ENCODE data around the gene LENEP. TPM values are rescaled to one million over a fixed set of nuclear protein-coding genes. Genes with fewer than 3 reads are reported as not detected.
A peak's percentile ranks its signal among the peaks of the same experiment; 100 is the strongest.

The LENEP gene
- total RNA-seq, 1 donor: not detected

DNA sequence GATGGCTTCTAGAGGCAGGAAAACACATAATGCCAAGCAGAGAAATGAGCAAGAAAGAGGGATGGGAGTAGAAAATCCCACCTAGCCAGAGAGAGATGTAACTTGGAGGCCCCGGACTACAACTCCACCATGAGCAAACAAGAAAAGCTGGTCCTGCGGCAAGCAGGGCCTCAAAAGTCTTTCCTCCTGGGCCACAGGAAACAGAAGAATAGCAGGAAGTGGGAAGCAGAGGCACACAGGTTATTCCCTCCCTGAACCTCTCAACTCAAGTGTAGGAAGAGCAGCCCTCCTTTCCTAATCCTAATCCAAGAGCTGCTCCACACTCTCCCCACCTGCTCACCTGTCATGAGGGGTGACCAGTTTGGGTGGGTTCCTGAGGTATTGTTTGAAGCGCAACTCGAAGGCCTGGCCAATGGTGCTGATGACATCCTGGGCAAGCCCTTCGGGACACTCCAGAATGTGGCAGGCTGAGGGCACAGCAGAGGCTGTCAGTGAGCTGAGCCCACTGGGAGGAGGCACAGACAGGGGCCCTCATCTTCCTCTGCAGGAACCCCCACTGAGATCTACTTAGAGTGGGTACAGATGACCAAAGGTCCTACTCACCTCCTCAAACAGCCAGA is 25.9 kb upstream of the LENEP start:
- Histone ChIP-seq H3K4me1 (ENCODE audit: insufficient read depth, low read length) (peaks cover 48% of the 10 kb centered on the region), H3K27ac (ENCODE audit: low read depth, low read length) (peak overlapping the region; percentile 37), H4K20me1 (ENCODE audit: insufficient read depth, low read length) (peaks cover 39% of the 10 kb centered on the region), H3K4me2 (ENCODE audit: insufficient read depth, low read length) (peak overlapping the region; percentile 99), H2AFZ (ENCODE audit: low read length) (no peak overlapping the region), H3K27me3 (ENCODE audit: insufficient read depth, low read length) (no peaks in the 10 kb centered on the region), H3K4me3 (ENCODE audit: insufficient read depth, low read length) (peak overlapping the region; percentile 83), H3K36me3 (ENCODE audit: insufficient read depth, low read length) (peaks cover 57% of the 10 kb centered on the region), H3K9me3 (ENCODE audit: low read depth, low read length) (no peaks in the 10 kb centered on the region), H3K79me2 (ENCODE audit: insufficient read depth, low read length) (peaks cover 59% of the 10 kb centered on the region)
- peak; percentile 80 for DNase-seq (ENCODE audit: insufficient read length, low spot score, missing footprints)
- TF ChIP-seq, protein P1, sequence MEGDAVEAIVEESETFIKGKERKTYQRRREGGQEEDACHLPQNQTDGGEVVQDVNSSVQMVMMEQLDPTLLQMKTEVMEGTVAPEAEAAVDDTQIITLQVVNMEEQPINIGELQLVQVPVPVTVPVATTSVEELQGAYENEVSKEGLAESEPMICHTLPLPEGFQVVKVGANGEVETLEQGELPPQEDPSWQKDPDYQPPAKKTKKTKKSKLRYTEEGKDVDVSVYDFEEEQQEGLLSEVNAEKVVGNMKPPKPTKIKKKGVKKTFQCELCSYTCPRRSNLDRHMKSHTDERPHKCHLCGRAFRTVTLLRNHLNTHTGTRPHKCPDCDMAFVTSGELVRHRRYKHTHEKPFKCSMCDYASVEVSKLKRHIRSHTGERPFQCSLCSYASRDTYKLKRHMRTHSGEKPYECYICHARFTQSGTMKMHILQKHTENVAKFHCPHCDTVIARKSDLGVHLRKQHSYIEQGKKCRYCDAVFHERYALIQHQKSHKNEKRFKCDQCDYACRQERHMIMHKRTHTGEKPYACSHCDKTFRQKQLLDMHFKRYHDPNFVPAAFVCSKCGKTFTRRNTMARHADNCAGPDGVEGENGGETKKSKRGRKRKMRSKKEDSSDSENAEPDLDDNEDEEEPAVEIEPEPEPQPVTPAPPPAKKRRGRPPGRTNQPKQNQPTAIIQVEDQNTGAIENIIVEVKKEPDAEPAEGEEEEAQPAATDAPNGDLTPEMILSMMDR (IDR thresholded peaks at IDR 0.05; ENCODE audit: extremely low read depth, low read depth, low read length): no peak

DNA sequence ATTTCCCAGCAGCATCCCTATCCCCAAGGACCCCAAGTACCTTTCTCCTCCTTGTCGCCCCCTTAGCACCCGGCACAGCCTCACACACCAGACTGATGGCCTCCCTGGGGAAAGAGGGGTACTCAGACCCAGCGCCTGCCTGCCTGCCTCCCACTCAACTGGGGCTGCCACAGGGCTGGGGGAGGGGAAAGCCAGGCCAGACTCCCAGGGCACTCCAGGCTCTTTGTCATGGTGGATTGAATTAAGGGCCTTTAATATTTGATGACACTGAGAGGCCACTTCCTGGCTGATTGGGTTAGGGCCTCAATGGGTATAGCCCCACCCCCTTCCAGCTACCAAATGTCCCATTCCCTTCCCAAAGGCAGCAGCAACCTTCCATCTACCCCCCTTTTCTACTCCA is 24.7 kb upstream of the LENEP start:
- TF ChIP-seq, protein P1 (IDR thresholded peaks at IDR 0.05; ENCODE audit: extremely low read depth, low read depth, low read length): no peak
- H3K9me3 ChIP-seq (ENCODE audit: low read depth, low read length): no peaks in the 10 kb centered on the region
- peak overlapping the region; percentile 99 for H3K4me2 ChIP-seq (ENCODE audit: insufficient read depth, low read length)
- peaks cover 56% of the 10 kb centered on the region for H3K79me2 ChIP-seq (ENCODE audit: insufficient read depth, low read length)
- no peak overlapping the region for H2AFZ ChIP-seq (ENCODE audit: low read length)
- H4K20me1 ChIP-seq (ENCODE audit: insufficient read depth, low read length): peaks cover 39% of the 10 kb centered on the region
- peak overlapping the region; percentile 83 for H3K4me3 ChIP-seq (ENCODE audit: insufficient read depth, low read length)
- peaks cover 57% of the 10 kb centered on the region for H3K4me1 ChIP-seq (ENCODE audit: insufficient read depth, low read length)
- peak; percentile 68 for DNase-seq (ENCODE audit: insufficient read length, low spot score, missing footprints)
- H3K36me3 ChIP-seq (ENCODE audit: insufficient read depth, low read length): peaks cover 45% of the 10 kb centered on the region
- H3K27ac ChIP-seq (ENCODE audit: low read depth, low read length): peak overlapping the region; percentile 97
- H3K27me3 ChIP-seq (ENCODE audit: insufficient read depth, low read length): no peaks in the 10 kb centered on the region

DNA sequence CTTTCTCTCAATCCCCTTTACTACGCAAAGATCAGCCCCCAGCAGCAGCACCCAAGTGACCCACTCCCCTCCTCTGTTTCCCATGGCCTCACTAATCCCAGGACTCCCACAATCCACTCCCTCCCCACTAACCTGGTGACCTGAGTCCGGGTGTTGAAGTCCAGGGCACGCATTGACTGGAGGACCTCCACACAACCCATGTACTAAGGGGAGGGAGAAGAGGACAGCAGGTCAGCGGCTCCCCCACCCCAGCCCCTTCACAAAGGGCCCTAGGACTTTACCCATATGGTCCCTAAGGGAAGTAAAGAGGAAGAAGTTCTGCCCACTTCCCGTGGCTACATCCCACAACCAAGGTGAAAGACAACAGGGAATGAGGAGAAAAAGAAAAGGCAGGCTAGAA is 24.1 kb upstream of the LENEP start:
- TF ChIP-seq, protein P1 (IDR thresholded peaks at IDR 0.05; ENCODE audit: extremely low read depth, low read depth, low read length): no peak
- DNase-seq (ENCODE audit: insufficient read length, low spot score, missing footprints): peak; percentile 46
- Histone ChIP-seq H3K4me2 (ENCODE audit: insufficient read depth, low read length) (peak overlapping the region; percentile 99), H3K27ac (ENCODE audit: low read depth, low read length) (peak overlapping the region; percentile 97), H3K27me3 (ENCODE audit: insufficient read depth, low read length) (no peaks in the 10 kb centered on the region), H4K20me1 (ENCODE audit: insufficient read depth, low read length) (peaks cover 39% of the 10 kb centered on the region), H3K36me3 (ENCODE audit: insufficient read depth, low read length) (peaks cover 40% of the 10 kb centered on the region), H3K79me2 (ENCODE audit: insufficient read depth, low read length) (peaks cover 55% of the 10 kb centered on the region), H2AFZ (ENCODE audit: low read length) (no peak overlapping the region), H3K4me3 (ENCODE audit: insufficient read depth, low read length) (peak overlapping the region; percentile 83), H3K4me1 (ENCODE audit: insufficient read depth, low read length) (peaks cover 59% of the 10 kb centered on the region), H3K9me3 (ENCODE audit: low read depth, low read length) (no peaks in the 10 kb centered on the region)

DNA sequence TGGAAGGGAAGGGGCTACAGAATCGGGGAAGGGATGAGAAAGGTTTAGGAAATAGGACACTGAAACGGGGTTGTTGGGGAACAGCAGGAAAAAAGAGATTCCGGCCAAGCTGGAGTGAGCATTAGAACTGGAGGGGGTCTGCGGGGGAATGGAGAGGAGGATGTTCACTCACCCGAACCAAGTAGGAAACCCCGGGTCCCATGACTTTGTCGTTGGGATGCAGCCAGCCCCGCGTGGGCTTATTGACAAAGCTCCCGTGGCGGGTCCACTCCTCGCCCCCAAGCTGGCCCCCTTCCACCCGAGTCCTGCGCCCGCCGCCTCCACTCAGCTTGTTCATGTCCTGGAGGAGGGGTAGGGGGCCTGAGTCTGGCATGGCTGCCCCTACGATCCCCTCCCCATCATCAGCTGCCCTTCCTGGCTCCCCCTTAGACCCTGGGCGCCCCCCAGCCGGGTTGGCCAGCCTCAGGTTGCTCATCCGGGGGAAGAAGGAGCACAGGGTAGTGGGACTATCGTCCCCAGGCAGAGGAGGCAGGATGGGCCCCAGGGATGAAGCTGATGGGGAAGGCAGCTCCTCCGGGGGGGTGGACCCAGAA is 23.4 kb upstream of the LENEP start:
- peaks cover 55% of the 10 kb centered on the region for H3K79me2 ChIP-seq (ENCODE audit: insufficient read depth, low read length)

More for the DNA sequence above, 23.4 kb upstream of the LENEP start:
- peaks cover 59% of the 10 kb centered on the region for H3K4me1 ChIP-seq (ENCODE audit: insufficient read depth, low read length)
- peaks cover 34% of the 10 kb centered on the region for H3K36me3 ChIP-seq (ENCODE audit: insufficient read depth, low read length)
- no peak overlapping the region for H2AFZ ChIP-seq (ENCODE audit: low read length)
- H3K27me3 ChIP-seq (ENCODE audit: insufficient read depth, low read length): no peaks in the 10 kb centered on the region
- H3K27ac ChIP-seq (ENCODE audit: low read depth, low read length): peak overlapping the region; percentile 97
- no peaks in the 10 kb centered on the region for H3K9me3 ChIP-seq (ENCODE audit: low read depth, low read length)
- H4K20me1 ChIP-seq (ENCODE audit: insufficient read depth, low read length): peaks cover 39% of the 10 kb centered on the region
- DNase-seq (ENCODE audit: insufficient read length, low spot score, missing footprints): peak; percentile 80
- TF ChIP-seq, protein P1 (IDR thresholded peaks at IDR 0.05; ENCODE audit: extremely low read depth, low read depth, low read length): no peak
- peak overlapping the region; percentile 99 for H3K4me2 ChIP-seq (ENCODE audit: insufficient read depth, low read length)
- peak overlapping the region; percentile 83 for H3K4me3 ChIP-seq (ENCODE audit: insufficient read depth, low read length)

Measured in osteoblast (primary cell).